ENCODE data around the gene CEP112. TPM values are rescaled to one million over a fixed set of nuclear protein-coding genes. Genes with fewer than 3 reads are reported as not detected.

CEP112 gene
- total RNA-seq, 2 donors from 2014 or later: 5.9 to 6.2 TPM

- intact Hi-C loops (cut with DNase I): no loop called here
Observed at GRCh38 chr17:65754630-65755029, 437.3 kb downstream of the CEP112 start.

GRCh38 chr17:65754081-65754480 is 437.9 kb downstream of the CEP112 start:
- H3K27me3 ChIP-seq: no peaks in the 10 kb centered on the region
- peaks cover 4% of the 10 kb centered on the region for H3K4me1 ChIP-seq
- intact Hi-C loops (cut with DNase I): no loop called here
- no peaks in the 10 kb centered on the region for H3K9me3 ChIP-seq
- no peak overlapping the region for H3K27ac ChIP-seq
- no peak for DNase-seq
- H3K9ac ChIP-seq (ENCODE audit: low read depth in 2 of 2, low read length in 2 of 2): no peak overlapping the region
- no peak overlapping the region for H3K4me3 ChIP-seq
- H3K36me3 ChIP-seq: no peaks in the 10 kb centered on the region
- TF ChIP-seq CTCF (IDR thresholded peaks at IDR 0.05): no peak

More at GRCh38 chr17:65754630-65755029, 437.3 kb downstream of the CEP112 start:
- Histone ChIP-seq H3K9me3 (no peaks in the 10 kb centered on the region), H3K4me3 (no peak overlapping the region), H3K27me3 (no peaks in the 10 kb centered on the region), H3K4me1 (peaks cover 4% of the 10 kb centered on the region), H3K9ac (ENCODE audit: low read depth in 2 of 2, low read length in 2 of 2) (no peak overlapping the region), H3K36me3 (no peaks in the 10 kb centered on the region), H3K27ac (no peak overlapping the region)
- no peak for TF ChIP-seq CTCF (IDR thresholded peaks at IDR 0.05)
- DNase-seq: no peak

GRCh38 chr17:65753348-65753747 is 438.6 kb downstream of the CEP112 start:
- DNase-seq: no peak
- no peaks in the 10 kb centered on the region for H3K9me3 ChIP-seq
- H3K4me3 ChIP-seq: no peak overlapping the region
- H3K9ac ChIP-seq (ENCODE audit: low read depth in 2 of 2, low read length in 2 of 2): no peak overlapping the region
- peaks cover 4% of the 10 kb centered on the region for H3K4me1 ChIP-seq
- no peak overlapping the region for H3K27ac ChIP-seq
- intact Hi-C loops (cut with DNase I): no loop called here
- H3K36me3 ChIP-seq: no peaks in the 10 kb centered on the region
- TF ChIP-seq CTCF (IDR thresholded peaks at IDR 0.05): no peak
- no peaks in the 10 kb centered on the region for H3K27me3 ChIP-seq

- intact Hi-C loops (cut with DNase I): no loop called here
- H3K9me3 ChIP-seq: no peaks in the 10 kb centered on the region
- peaks cover 4% of the 10 kb centered on the region for H3K4me1 ChIP-seq
- no peak overlapping the region for H3K4me3 ChIP-seq
- H3K36me3 ChIP-seq: no peaks in the 10 kb centered on the region
- H3K27ac ChIP-seq: no peak overlapping the region
- H3K27me3 ChIP-seq: no peaks in the 10 kb centered on the region
- TF ChIP-seq CTCF (IDR thresholded peaks at IDR 0.05): no peak
- H3K9ac ChIP-seq (ENCODE audit: low read depth in 2 of 2, low read length in 2 of 2): no peak overlapping the region
- DNase-seq: no peak
Observed at GRCh38 chr17:65751263-65751662, 440.7 kb downstream of the CEP112 start.

GRCh38 chr17:65750631-65751115 is 441.3 kb downstream of the CEP112 start:
- H3K27ac ChIP-seq: no peak overlapping the region
- H3K9me3 ChIP-seq: no peaks in the 10 kb centered on the region
- intact Hi-C loops (cut with DNase I): no loop called here

More at GRCh38 chr17:65750631-65751115, 441.3 kb downstream of the CEP112 start:
- peaks cover 4% of the 10 kb centered on the region for H3K4me1 ChIP-seq
- no peaks in the 10 kb centered on the region for H3K36me3 ChIP-seq
- TF ChIP-seq CTCF (IDR thresholded peaks at IDR 0.05): no peak
- peak; percentile 81 for DNase-seq
- H3K4me3 ChIP-seq: no peak overlapping the region
- H3K27me3 ChIP-seq: no peaks in the 10 kb centered on the region
- H3K9ac ChIP-seq (ENCODE audit: low read depth in 2 of 2, low read length in 2 of 2): no peak overlapping the region
